ENCODE data around the gene CEP97.

CEP97 gene

GRCh38 chr3:101811875-101812274, 87.5 kb downstream of the CEP97 start:
- in situ Hi-C loops (cut with MboI; ENCODE audit: low sequenced_read_pairs), result no loop called here

GRCh38 chr3:101812895-101813294, 88.5 kb downstream of the CEP97 start:
- in situ Hi-C loops (cut with MboI; ENCODE audit: low sequenced_read_pairs), result no loop called here

- in situ Hi-C loops (cut with MboI; ENCODE audit: low sequenced_read_pairs), result no loop called here
These were observed 89.5 kb downstream of the CEP97 start for GRCh38 chr3:101813817-101814440.

GRCh38 chr3:101814835-101815234, 90.4 kb downstream of the CEP97 start:
- in situ Hi-C loops (cut with MboI; ENCODE audit: low sequenced_read_pairs), result no loop called here

- in situ Hi-C loops (cut with MboI; ENCODE audit: low sequenced_read_pairs), result no loop called here
These were observed 92.1 kb downstream of the CEP97 start for GRCh38 chr3:101816215-101817149.

- in situ Hi-C loops (cut with MboI; ENCODE audit: low sequenced_read_pairs), result no loop called here
These were observed 93.6 kb downstream of the CEP97 start for GRCh38 chr3:101817992-101818391.

GRCh38 chr3:101819649-101820206, 95.3 kb downstream of the CEP97 start:
- in situ Hi-C loops (cut with MboI; ENCODE audit: low sequenced_read_pairs), result no loop called here
